ENCODE data around the gene BCL11A. TPM values are rescaled to one million over a fixed set of nuclear protein-coding genes. Genes with fewer than 3 reads are reported as not detected.

The BCL11A gene
- total RNA-seq, 1 donor from 2014 or later, result 2.2 TPM

- DNase-seq (ENCODE audit: low read depth, low spot score), result no peak
- H3K9me3 Mint-ChIP-seq, result no peaks in the 10 kb centered on the region
Observed at GRCh38 chr2:60498816-60499429, 54.5 kb downstream of the BCL11A start.

GRCh38 chr2:60498127-60498815, 55.2 kb downstream of the BCL11A start:
- Mint-ChIP-seq H3K4me3 (no peak overlapping the region), H3K4me1 (peaks cover 8% of the 10 kb centered on the region), H3K9me3 (no peaks in the 10 kb centered on the region), H3K27me3 (ENCODE audit: low read depth) (no peaks in the 10 kb centered on the region), H3K27ac (ENCODE audit: unreplicated experiment) (no peak overlapping the region), H3K36me3 (ENCODE audit: low read depth) (no peaks in the 10 kb centered on the region)
- TF ChIP-seq CTCF (conservative IDR thresholded peaks at IDR 0.05), result no peak
- DNase-seq (ENCODE audit: low read depth, low spot score), result no peak

More at GRCh38 chr2:60498816-60499429, 54.5 kb downstream of the BCL11A start:
- Mint-ChIP-seq H3K27me3 (ENCODE audit: low read depth) (no peaks in the 10 kb centered on the region), H3K4me3 (no peak overlapping the region), H3K36me3 (ENCODE audit: low read depth) (no peaks in the 10 kb centered on the region), H3K4me1 (peaks cover 2% of the 10 kb centered on the region), H3K27ac (ENCODE audit: unreplicated experiment) (no peak overlapping the region)
- no peak for TF ChIP-seq CTCF (conservative IDR thresholded peaks at IDR 0.05)

GRCh38 chr2:60497500-60497899, 56.0 kb downstream of the BCL11A start:
- no peaks in the 10 kb centered on the region for H3K27me3 Mint-ChIP-seq (ENCODE audit: low read depth)
- TF ChIP-seq CTCF (conservative IDR thresholded peaks at IDR 0.05), result no peak
- H3K27ac Mint-ChIP-seq (ENCODE audit: unreplicated experiment), result no peak overlapping the region
- peaks cover 8% of the 10 kb centered on the region for H3K4me1 Mint-ChIP-seq
- DNase-seq (ENCODE audit: low read depth, low spot score), result no peak
- no peaks in the 10 kb centered on the region for H3K9me3 Mint-ChIP-seq
- no peaks in the 10 kb centered on the region for H3K36me3 Mint-ChIP-seq (ENCODE audit: low read depth)
- no peak overlapping the region for H3K4me3 Mint-ChIP-seq

- no peak overlapping the region for H3K27ac Mint-ChIP-seq (ENCODE audit: unreplicated experiment)
- H3K4me3 Mint-ChIP-seq, result no peak overlapping the region
- DNase-seq (ENCODE audit: low read depth, low spot score), result no peak
- H3K27me3 Mint-ChIP-seq (ENCODE audit: low read depth), result no peaks in the 10 kb centered on the region
- no peak for TF ChIP-seq CTCF (conservative IDR thresholded peaks at IDR 0.05)
- no peaks in the 10 kb centered on the region for H3K36me3 Mint-ChIP-seq (ENCODE audit: low read depth)
- peaks cover 8% of the 10 kb centered on the region for H3K4me1 Mint-ChIP-seq
- H3K9me3 Mint-ChIP-seq, result no peaks in the 10 kb centered on the region
Observed at GRCh38 chr2:60496956-60497355, 56.5 kb downstream of the BCL11A start.

- Mint-ChIP-seq H3K27me3 (ENCODE audit: low read depth) (no peaks in the 10 kb centered on the region), H3K4me1 (peaks cover 8% of the 10 kb centered on the region), H3K9me3 (no peaks in the 10 kb centered on the region), H3K36me3 (ENCODE audit: low read depth) (no peaks in the 10 kb centered on the region), H3K4me3 (no peak overlapping the region), H3K27ac (ENCODE audit: unreplicated experiment) (no peak overlapping the region)
- no peak for TF ChIP-seq CTCF (conservative IDR thresholded peaks at IDR 0.05)
- DNase-seq (ENCODE audit: low read depth, low spot score), result no peak
Observed at GRCh38 chr2:60496475-60496874, 57.0 kb downstream of the BCL11A start.

All from neural crest cell (in vitro differentiated cells).